OCI-LY7 (cell line): ENCODE data around the gene SLC8B1. TPM values are rescaled to one million over a fixed set of nuclear protein-coding genes. Genes with fewer than 3 reads are reported as not detected.

ENCODE experiments used
- BruUV-seq: library from RNA; stranded (reverse); fragments of 400-500 nt; replicated peaks from 2 replicates; lab custom pipeline; 2021; lab: Mats Ljungman, UMichigan
- CTCF ChIA-PET: fragments of 300-600 bp; sonication (Branson Sonifier 250); formaldehyde crosslinking; loops from one replicate; lab custom pipeline; 2022; ENCODE audit warnings: antibody characterized with exemption; ENCODE audit not compliant: unreplicated experiment; lab: Charles Lee
- POLR2A ChIA-PET: fragments of 300-600 bp; sonication (Branson Sonifier 250); formaldehyde crosslinking; loops from one replicate; lab custom pipeline; 2022; ENCODE audit warnings: antibody characterized with exemption; lab: Charles Lee
- DNase-seq: peaks from one replicate; pipeline ENCODE4 v3.0.0-alpha.2; 2015; ENCODE audit warnings: low spot score
- H2AFZ ChIP-seq: fragments of 200-600 bp; sonication (generic), shearing (Covaris generic); 2 replicates; pipeline ENCODE4 v1.6.1; 2014; ENCODE audit warnings: mild to moderate bottlenecking, antibody characterized with exemption, low read length, moderate library complexity
- H3K27ac ChIP-seq: fragments of 200-600 bp; sonication (generic); 2 replicates; pipeline ENCODE4 v1.5.1; 2014; ENCODE audit warnings: mixed run types, low read depth, mild to moderate bottlenecking, moderate library complexity, low read length, inconsistent platforms; ENCODE audit not compliant: poor library complexity, severe bottlenecking
- H3K36me3 ChIP-seq: fragments of 200-600 bp; sonication (generic); 2 replicates; pipeline ENCODE4 v1.6.1; 2014; ENCODE audit warnings: mild to moderate bottlenecking, antibody characterized with exemption, low read length, moderate library complexity, mixed read lengths; ENCODE audit not compliant: insufficient read depth
- H3K4me1 ChIP-seq: fragments of 200-600 bp; sonication (generic); 2 replicates; pipeline ENCODE4 v1.5.1; 2014; ENCODE audit warnings: mild to moderate bottlenecking, low read length; ENCODE audit not compliant: insufficient read depth, poor library complexity, severe bottlenecking
- H3K4me2 ChIP-seq: fragments of 200-600 bp; sonication (generic); 2 replicates; pipeline ENCODE4 v1.6.1; 2014; ENCODE audit warnings: mild to moderate bottlenecking, low read length
- H3K4me3 ChIP-seq: fragments of 200-600 bp; sonication (generic); 2 replicates; pipeline ENCODE4 v1.5.1; 2014; ENCODE audit warnings: mild to moderate bottlenecking, low read depth, low read length; ENCODE audit not compliant: poor library complexity, severe bottlenecking
- H3K79me2 ChIP-seq: fragments of 200-600 bp; sonication (generic); 2 replicates; pipeline ENCODE4 v1.6.1; 2016; ENCODE audit warnings: low read depth, mild to moderate bottlenecking, low read length, moderate library complexity, mixed read lengths; ENCODE audit not compliant: insufficient read depth
- H3K9me2 ChIP-seq: fragments of 200-600 bp; sonication (generic); 2 replicates; pipeline ENCODE4 v1.6.1; 2016; ENCODE audit warnings: mild to moderate bottlenecking, low read length, mixed read lengths; ENCODE audit not compliant: insufficient read depth
- H3K9me3 ChIP-seq: fragments of 200-600 bp; sonication (generic); 2 replicates; pipeline ENCODE4 v1.6.1; 2014; ENCODE audit warnings: mild to moderate bottlenecking, mixed run types, low read length, mixed read lengths
- H4K20me1 ChIP-seq: fragments of 200-600 bp; sonication (generic); 2 replicates; pipeline ENCODE4 v1.6.1; 2014; ENCODE audit warnings: mild to moderate bottlenecking, antibody characterized with exemption, low read length, moderate library complexity, mixed read lengths; ENCODE audit not compliant: insufficient read depth
- EZH2phosphoT487 ChIP-seq: fragments of 200-600 bp; sonication (generic); IDR thresholded peaks from 2 replicates; pipeline ENCODE4 v1.6.1; 2018; ENCODE audit warnings: low read depth, borderline replicate concordance, mild to moderate bottlenecking, mixed run types, antibody characterized with exemption, low read length, moderate library complexity, mixed read lengths
- intact Hi-C: fragments of 100-400 bp; cut with micrococcal nuclease; formaldehyde crosslinking; loops from one replicate; pipeline ENCODE4 v1.10.0; 2022; ENCODE audit not compliant: unreplicated experiment
- total RNA-seq, 2 experiments: library from RNA; depleted of rRNA in 1 of 2; stranded (reverse); fragments of >200 nt in 1 of 2; shearing (Covaris generic) in 1 of 2; gene quantifications; 2 replicates each; pipeline ENCODE4 v1.2.3, GENCODE V29; 2014 to 2022
- TF ChIP-seq, protein P1 (sequence below): fragments of 200-600 bp; sonication (generic); conservative IDR thresholded peaks from 2 replicates; pipeline ENCODE4 v1.5.1; 2014; ENCODE audit warnings: mild to moderate bottlenecking, antibody characterized with exemption, low read length, moderate library complexity, mixed read lengths

The SLC8B1 gene
- total RNA-seq, 2 experiments from 2014 or later, result 47.1 to 57.2 TPM

- CTCF ChIA-PET, result no interaction called here
- H2AFZ ChIP-seq, result no peak overlapping the region
- peaks cover 14% of the 10 kb centered on the region; the same call in 1 of the 2 replicates for H3K79me2 ChIP-seq
- intact Hi-C loops, result no loop called here
- H3K4me1 ChIP-seq, result peaks cover 35% of the 10 kb centered on the region
- POLR2A ChIA-PET, result no interaction called here
- BruUV-seq, result no TSS peak
- H3K9me3 ChIP-seq, result no peaks in the 10 kb centered on the region
- no peaks in the 10 kb centered on the region for H3K9me2 ChIP-seq
- H3K4me3 ChIP-seq, result no peak overlapping the region
- no peaks in the 10 kb centered on the region for H4K20me1 ChIP-seq
- TF ChIP-seq, protein P1, sequence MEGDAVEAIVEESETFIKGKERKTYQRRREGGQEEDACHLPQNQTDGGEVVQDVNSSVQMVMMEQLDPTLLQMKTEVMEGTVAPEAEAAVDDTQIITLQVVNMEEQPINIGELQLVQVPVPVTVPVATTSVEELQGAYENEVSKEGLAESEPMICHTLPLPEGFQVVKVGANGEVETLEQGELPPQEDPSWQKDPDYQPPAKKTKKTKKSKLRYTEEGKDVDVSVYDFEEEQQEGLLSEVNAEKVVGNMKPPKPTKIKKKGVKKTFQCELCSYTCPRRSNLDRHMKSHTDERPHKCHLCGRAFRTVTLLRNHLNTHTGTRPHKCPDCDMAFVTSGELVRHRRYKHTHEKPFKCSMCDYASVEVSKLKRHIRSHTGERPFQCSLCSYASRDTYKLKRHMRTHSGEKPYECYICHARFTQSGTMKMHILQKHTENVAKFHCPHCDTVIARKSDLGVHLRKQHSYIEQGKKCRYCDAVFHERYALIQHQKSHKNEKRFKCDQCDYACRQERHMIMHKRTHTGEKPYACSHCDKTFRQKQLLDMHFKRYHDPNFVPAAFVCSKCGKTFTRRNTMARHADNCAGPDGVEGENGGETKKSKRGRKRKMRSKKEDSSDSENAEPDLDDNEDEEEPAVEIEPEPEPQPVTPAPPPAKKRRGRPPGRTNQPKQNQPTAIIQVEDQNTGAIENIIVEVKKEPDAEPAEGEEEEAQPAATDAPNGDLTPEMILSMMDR, result no peak
- TF ChIP-seq EZH2phosphoT487, result no peak
- no peak for DNase-seq
- H3K4me2 ChIP-seq, result no peak overlapping the region
- peaks cover 90% of the 10 kb centered on the region for H3K36me3 ChIP-seq
- peak overlapping the region; percentile 59 for H3K27ac ChIP-seq
Observed at GRCh38 chr12:113262710-113263109, 72.2 kb downstream of the SLC8B1 start.

DNA sequence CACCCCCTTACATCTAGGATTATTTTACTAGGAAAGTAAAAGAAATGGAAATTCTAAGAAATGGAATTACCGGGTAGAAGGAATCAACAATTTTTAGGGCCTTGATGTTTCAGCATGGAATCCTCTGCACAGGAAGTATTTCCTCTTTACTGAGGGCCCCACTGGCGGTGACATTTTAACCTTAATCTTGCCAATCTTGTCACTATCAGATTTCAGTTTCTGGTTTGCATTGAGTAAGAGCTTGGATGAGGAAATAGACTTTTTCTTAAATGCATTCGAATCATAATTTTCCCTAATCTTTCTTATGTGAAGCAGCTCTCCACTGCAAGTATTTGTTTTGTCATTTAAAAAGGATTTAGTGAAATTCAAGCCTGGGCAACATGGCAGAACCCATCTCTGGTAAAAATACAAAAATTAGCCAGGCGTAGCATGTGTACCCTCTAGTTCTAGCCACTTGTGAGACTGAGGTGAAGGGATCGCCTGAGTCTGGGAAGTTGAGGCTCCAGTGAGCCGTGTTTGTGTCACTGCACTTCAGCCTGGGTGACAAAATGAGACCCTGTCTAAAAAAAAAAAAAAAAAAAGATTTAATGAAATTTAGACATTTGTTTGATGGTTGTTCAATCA is 73.0 kb downstream of the SLC8B1 start:
- Histone ChIP-seq H4K20me1 (no peaks in the 10 kb centered on the region), H3K4me3 (no peak overlapping the region), H3K27ac (peak overlapping the region; percentile 59), H3K79me2 (peaks cover 14% of the 10 kb centered on the region; the same call in 1 of the 2 replicates), H3K9me2 (no peaks in the 10 kb centered on the region), H3K9me3 (no peaks in the 10 kb centered on the region), H3K36me3 (peaks cover 89% of the 10 kb centered on the region), H2AFZ (no peak overlapping the region), H3K4me1 (peaks cover 35% of the 10 kb centered on the region), H3K4me2 (peak overlapping the region; percentile 34)
- ChIA-PET POLR2A (no interaction called here), CTCF (no interaction called here)
- DNase-seq, result peak; percentile 47
- TF ChIP-seq, protein P1, result no peak
- TF ChIP-seq EZH2phosphoT487, result no peak
- no TSS peak for BruUV-seq
- intact Hi-C loops, result no loop called here

DNA sequence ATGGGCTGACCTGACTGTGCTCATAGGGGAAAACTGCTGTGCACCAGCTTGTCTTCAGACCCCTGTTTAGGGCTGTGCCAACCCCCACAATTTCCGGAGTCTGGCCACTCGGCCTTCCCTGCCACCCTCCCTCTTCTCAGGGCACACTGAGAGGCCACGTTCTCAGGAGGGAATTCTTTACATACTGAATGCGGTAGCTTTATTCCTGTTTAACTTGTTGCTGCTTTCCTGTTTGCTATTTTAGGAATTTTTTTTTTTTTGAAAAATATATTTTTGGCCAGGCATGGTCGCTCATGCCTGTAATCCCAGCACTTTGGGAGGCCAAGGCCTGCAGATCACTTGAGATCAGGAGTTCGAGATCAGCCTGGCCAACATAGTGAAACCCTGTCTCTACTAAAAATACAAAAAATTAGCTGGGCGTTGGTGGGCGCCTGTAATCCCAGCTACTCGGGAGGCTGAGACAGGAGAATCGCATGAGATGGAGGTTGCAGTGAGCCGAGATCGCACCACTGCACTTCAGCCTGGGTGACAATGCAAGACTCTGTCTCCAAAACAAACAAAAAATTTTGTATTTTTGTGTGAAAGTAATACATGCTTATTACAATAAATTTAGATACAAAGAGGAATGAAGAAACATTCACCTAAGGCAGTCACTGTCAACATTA is 74.1 kb downstream of the SLC8B1 start:
- no peaks in the 10 kb centered on the region for H3K9me2 ChIP-seq
- peak overlapping the region; percentile 30 for H3K4me2 ChIP-seq
- peaks cover 86% of the 10 kb centered on the region for H3K36me3 ChIP-seq
- intact Hi-C loops, result no loop called here
- H4K20me1 ChIP-seq, result no peaks in the 10 kb centered on the region
- TF ChIP-seq EZH2phosphoT487, result no peak
- TF ChIP-seq, protein P1, result no peak
- peaks cover 14% of the 10 kb centered on the region; the same call in 1 of the 2 replicates for H3K79me2 ChIP-seq
- peak overlapping the region; percentile 42 for H3K27ac ChIP-seq
- ChIA-PET POLR2A (no interaction called here), CTCF (interaction anchor here (0.6 kb wide), 1 partner anchor 886 kb away, joined by 3 read pairs; no protein-coding TSS in a partner anchor)
- no peak overlapping the region for H2AFZ ChIP-seq
- no peak overlapping the region for H3K4me3 ChIP-seq
- BruUV-seq, result no TSS peak
- no peaks in the 10 kb centered on the region for H3K9me3 ChIP-seq
- peaks cover 35% of the 10 kb centered on the region for H3K4me1 ChIP-seq
- DNase-seq, result no peak
